Skin of body (tissue), 2 donors: ENCODE results near the gene SULF2. TPM values are rescaled to one million over a fixed set of nuclear protein-coding genes. Genes with fewer than 3 reads are reported as not detected.
A peak's percentile ranks its signal among the peaks of the same experiment; 100 is the strongest.

Experiments
- DNase-seq: peaks from one replicate; lab custom pipeline; 2025; lab: John Stamatoyannopoulos, UW
- total RNA-seq: library from RNA; depleted of rRNA; stranded (reverse); fragments of >200 nt; gene quantifications from one replicate; pipeline ENCODE4 v1.2.3, GENCODE V29; 2014

The SULF2 gene
- total RNA-seq, 1 donor from 2014 or later: 72.1 TPM

DNA sequence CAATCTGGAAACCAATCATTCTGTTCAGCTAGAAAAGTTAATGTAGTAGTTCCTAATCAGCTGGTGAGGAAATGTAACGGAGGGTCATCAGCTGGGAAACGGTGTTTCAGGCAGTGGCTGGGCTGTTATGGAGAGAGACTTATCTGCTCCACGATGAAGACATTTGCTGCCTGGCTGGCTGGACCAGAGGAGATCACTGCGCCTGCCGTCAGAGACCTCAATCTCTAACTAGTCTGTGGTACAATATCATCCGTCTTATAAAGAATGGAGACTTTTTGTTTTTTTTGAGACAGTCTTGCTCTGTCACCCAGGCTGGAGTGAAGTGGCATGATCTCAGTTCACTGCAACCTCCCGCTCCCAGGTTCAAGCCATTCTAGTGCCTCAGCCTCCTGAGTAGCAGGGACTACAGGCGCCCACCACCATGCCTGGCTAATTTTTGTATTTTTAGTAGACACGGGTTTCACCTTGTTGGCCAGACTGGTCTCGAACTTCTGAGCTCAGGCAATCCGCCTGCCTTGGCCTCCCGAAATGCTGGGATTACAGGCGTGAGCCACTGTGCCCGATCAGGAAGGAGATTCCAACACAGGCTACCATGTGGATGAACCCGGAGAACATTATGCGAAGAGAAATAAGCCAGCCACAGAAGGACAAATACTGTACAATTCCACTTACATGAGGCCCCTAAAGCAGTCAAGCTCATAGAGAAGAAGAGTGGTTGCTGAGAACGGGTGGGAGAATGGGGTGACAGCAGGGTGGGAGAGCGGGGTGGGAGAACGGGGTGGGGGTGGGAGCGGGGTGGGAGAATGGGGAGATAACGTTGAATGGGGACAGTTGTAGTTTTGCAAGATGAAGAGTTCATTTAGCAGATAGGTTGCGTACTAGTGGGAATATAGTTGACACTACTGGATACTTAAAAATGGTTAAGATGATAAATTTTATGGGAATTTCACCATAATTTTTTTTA, 115.1 kb downstream of the SULF2 start:
- DNase-seq: no peak

DNA sequence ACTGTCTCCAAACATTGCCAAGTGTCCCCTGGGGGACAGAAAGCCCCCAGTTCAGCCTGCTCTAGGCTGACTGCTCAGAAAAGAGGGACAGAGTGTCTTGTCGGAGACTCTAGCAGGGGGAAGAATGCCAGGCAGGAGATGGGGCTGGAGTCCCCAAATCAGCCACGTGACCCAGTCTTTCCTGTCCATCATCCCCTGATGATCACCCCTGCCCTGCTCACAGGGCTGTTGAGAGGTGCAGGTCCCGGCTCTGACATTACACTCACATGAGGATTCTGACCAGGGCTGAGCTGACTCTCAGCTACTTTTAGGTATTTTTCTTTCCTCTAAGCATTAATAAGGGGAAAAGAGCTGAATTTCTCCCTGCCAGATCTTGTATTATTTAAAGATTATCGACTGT, 115.8 kb downstream of the SULF2 start:
- no peak for DNase-seq

- no peak for DNase-seq
Observed at GRCh38 chr20:47669152-47669425, 116.2 kb downstream of the SULF2 start.

- DNase-seq: no peak
Observed at GRCh38 chr20:47668313-47669151, 116.7 kb downstream of the SULF2 start.

DNA sequence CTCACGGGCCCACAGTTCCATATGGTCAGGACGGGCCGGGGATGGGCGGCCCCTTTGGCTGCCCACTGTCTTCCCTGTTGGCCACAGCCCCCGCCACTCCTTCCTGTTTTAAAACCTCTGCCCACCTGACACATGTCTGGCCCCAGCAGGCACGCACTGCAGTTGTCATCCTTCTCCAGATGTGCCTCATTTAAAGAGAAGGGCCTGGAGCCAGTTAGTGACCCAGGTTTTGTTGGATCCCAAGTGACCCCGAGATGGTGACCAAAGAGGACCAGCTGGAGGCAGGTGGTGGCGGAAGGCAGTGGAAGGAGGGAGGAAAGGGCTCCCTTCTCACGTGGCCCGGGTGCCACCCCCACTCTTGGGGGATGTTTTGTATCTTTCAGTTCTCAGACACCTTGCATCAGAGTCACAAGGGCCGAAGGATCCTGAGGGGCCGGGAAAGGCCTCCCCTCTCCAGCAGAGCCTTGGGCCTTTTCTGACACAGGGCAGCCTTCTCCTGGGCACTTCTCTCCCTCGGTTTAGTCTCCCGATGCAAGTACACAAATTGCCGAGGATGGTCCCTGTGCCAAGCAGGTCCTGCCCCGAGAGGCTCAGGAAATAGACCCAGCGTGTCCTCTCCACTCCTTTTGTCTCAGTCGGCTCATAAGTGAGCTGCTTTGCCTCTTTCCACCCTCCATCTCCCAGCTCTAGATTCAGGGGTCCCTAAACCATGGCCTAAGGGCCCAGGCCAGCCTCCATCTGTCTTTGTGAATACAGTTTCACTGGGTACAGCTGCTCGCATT, 117.6 kb downstream of the SULF2 start:
- DNase-seq: no peak

GRCh38 chr20:47667086-47667485, 118.2 kb downstream of the SULF2 start:
- no peak for DNase-seq

DNA sequence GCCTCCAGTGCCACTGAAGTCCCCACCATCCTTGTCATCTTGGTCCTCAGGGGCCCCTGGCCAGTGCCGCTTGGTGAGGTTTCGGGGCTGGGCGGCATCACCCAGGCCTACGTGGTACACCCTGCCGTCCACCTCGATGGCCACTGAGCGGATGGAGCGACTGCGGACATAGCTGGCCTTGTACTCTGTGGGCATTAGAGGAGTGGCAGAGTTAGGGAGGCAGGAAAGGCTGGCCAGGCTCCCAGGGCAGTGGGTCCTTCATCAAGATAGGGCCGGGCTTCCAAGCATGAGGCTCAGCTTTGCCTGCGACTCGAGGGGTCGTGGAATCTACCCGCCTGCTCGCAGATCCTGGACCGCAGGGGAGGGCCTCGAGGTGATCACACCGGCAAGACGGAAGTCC, 119.0 kb downstream of the SULF2 start:
- DNase-seq: no peak

- no peak for DNase-seq
Observed at GRCh38 chr20:47665221-47665991, 119.9 kb downstream of the SULF2 start.

DNA sequence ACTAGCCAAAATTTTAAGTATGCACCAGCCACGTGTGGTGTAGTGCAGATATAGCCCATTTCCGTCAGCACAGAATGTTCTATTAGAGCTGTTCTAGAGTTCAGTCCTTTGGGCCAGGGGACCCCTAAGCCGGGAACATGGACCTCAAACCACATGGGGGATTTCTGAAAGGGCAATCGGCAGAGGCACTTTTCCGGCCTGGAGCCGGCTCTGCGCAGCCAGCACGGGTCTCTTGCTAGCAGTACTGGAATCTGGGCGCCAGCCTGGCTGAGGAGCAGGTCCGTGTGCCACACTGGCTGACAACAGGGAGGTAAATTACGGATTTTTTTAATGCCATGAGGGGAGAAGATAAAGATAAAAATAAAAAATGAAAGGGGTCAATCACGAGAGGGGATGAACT, 120.5 kb downstream of the SULF2 start:
- no peak for DNase-seq

GRCh38 chr20:47664068-47664437, 121.2 kb downstream of the SULF2 start:
- DNase-seq: no peak

DNA sequence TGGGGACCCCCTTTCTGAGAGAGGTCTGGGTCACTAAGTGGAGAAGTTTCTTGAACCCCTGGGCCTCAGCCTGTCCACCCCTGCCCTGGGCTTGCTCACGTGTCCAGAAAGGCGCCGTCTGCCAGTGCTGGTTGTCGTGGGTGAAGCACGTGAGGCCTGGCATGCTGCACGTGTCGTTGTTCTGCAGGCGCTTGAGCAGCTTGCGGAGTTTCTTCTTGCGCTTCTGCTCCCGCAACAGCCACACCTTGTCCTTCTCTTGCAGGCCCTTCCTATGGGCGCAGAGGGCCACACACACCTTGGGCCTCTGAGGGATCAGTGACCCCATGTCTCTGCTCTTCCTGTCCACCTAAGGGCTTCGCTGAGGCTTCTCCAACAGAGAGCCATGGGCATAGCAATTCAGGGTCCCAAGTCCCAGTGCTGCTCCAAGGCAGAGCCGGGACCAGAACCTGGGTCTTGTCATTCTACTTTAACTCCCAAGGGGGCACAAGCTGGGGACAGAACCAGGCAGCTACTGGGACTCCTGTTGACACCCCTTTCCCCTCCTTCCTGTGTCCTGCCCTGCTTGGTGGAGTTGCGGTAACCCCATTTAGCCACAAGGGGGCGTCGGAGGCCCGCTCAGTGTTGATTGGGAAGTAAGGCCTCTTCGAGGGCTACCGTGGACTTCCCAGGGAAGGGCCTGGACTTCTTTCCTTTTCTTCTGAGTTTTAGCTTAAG, 121.8 kb downstream of the SULF2 start:
- peak; percentile 56 for DNase-seq

- DNase-seq: no peak
Observed at GRCh38 chr20:47662483-47663353, 122.6 kb downstream of the SULF2 start.

DNA sequence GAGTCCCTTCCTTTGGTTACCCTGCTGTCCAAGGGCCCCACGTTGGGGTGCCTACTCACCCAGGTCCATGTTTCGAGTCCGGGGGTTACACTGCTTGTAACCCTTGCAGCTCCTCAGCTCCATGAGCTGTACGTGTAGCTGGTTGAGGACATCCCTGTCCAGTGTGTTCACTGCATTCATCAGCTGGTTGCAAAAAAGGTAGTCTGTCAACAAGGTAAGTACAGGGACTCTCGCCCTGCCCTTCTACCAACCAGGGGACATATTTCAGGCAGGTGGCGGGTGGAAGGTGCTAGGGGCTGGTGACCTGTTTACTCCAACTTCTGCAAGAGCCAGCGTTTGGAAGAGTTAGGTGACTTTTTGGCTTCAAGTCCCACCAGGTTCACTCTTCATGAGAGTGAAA, 123.6 kb downstream of the SULF2 start:
- no peak for DNase-seq

DNA sequence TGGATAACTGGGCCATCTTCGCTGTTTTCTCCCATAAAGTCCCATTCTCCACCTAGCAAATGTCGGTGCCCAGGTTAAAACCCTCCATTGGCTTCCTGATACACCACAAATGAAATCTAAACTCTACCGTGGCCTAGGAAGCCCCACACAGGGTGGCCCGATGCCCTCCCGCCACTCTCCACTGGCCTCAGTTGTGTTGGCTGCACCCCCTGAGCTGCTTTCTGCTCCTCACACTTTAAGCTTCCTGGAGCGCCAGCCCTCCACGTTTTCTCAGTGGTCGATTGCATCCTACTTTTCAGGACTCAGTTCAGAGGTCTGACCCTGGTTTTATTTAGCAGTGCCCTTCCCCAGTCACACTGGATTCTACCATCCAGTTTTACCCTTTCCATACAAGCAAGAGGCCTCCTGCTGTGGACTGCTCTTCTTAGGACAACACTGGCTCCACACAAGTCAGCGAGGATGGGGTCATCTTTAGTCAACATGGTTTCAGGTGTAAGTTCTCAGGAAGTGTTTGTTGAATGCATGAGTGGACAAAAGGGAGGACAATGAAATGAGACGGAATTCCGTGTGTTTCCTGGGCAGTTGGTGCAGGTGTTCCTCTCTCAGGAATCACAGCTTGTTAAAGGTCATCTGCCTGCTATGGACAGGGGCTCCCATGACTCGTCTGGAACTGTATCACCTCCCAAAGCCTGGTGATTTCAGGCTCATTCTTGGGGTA, 124.1 kb downstream of the SULF2 start:
- DNase-seq: no peak

- no peak for DNase-seq
Observed at GRCh38 chr20:47660602-47660905, 124.7 kb downstream of the SULF2 start.

GRCh38 chr20:47659904-47660601, 125.2 kb downstream of the SULF2 start:
- DNase-seq: no peak

GRCh38 chr20:47656318-47656717, 129.0 kb downstream of the SULF2 start:
- DNase-seq: no peak

GRCh38 chr20:47655635-47656034, 129.6 kb downstream of the SULF2 start:
- DNase-seq: no peak
